IMR-90 (cell line): ENCODE results near the gene CDH2. TPM values are rescaled to one million over a fixed set of nuclear protein-coding genes. Genes with fewer than 3 reads are reported as not detected.
A peak's percentile ranks its signal among the peaks of the same experiment; 100 is the strongest.

Experiments used
- ATAC-seq: fragments of 200-7000 bp; cut with Tn5 transposase; 2 replicates; pipeline ENCODE4 v1.9.1; 2020; ENCODE audit warnings: low read depth, mild to moderate bottlenecking, moderate library complexity
- BruUV-seq: library from RNA; stranded (reverse); fragments of 400-500 nt; replicated peaks from 2 replicates; lab custom pipeline; 2021; lab: Mats Ljungman, UMichigan
- CTCF ChIA-PET: fragments of 300-600 bp; formaldehyde crosslinking; extraction: SDS; loops from one replicate; lab custom pipeline; 2021; ENCODE audit warnings: antibody characterized with exemption; lab: Yijun Ruan, JAX
- POLR2A ChIA-PET: fragments of 300-600 bp; sonication (Branson Sonifier 250); formaldehyde crosslinking; loops from one replicate; lab custom pipeline; 2022; ENCODE audit warnings: antibody characterized with exemption; ENCODE audit not compliant: unreplicated experiment; lab: Charles Lee
- DNase-seq: peaks from one replicate; pipeline ENCODE4 v3.0.0; 2013
- H2AFZ ChIP-seq: replicated peaks from 2 replicates; pipeline ENCODE3; 2013; ENCODE audit warnings: low read length, mild to moderate bottlenecking; ENCODE audit not compliant: poor library complexity
- H2AK5ac ChIP-seq: 2 replicates; pipeline ENCODE4 v1.6.1; 2013; ENCODE audit warnings: low read depth, low read length, inconsistent platforms
- H2AK9ac ChIP-seq: replicated peaks from 2 replicates; pipeline ENCODE3; 2013; ENCODE audit warnings: mild to moderate bottlenecking, low read depth, low read length, moderate library complexity; ENCODE audit not compliant: poor library complexity
- H2BK120ac ChIP-seq: 2 replicates; pipeline ENCODE4 v1.6.1; 2013; ENCODE audit warnings: low read depth, low read length, inconsistent platforms
- H2BK15ac ChIP-seq: 3 replicates; pipeline ENCODE4 v1.6.1; 2013; ENCODE audit warnings: low read depth, low read length, inconsistent platforms
- H2BK20ac ChIP-seq: 2 replicates; pipeline ENCODE4 v1.6.1; 2013; ENCODE audit warnings: low read depth, mild to moderate bottlenecking, inconsistent platforms, low read length, moderate library complexity
- H2BK5ac ChIP-seq: 2 replicates; pipeline ENCODE4 v1.6.1; 2013; ENCODE audit warnings: mild to moderate bottlenecking, low read depth, low read length, inconsistent platforms; ENCODE audit not compliant: poor library complexity, severe bottlenecking
- H3K14ac ChIP-seq: replicated peaks from 2 replicates; pipeline ENCODE4 v1.6.1; 2013; ENCODE audit warnings: low read depth, low read length, inconsistent platforms
- H3K18ac ChIP-seq: 2 replicates; pipeline ENCODE4 v1.6.1; 2013; ENCODE audit warnings: low read depth, low read length, control low read depth
- H3K23ac ChIP-seq: 2 replicates; pipeline ENCODE4 v1.6.1; 2013; ENCODE audit warnings: low read depth, low read length, inconsistent platforms
- H3K27ac ChIP-seq: 2 replicates; pipeline ENCODE4 v1.5.1; 2013; ENCODE audit warnings: mild to moderate bottlenecking, control low read depth, low read length; ENCODE audit not compliant: insufficient read depth
- H3K27me3 ChIP-seq: 2 replicates; pipeline ENCODE4 v1.6.1; 2013; ENCODE audit warnings: low read length; ENCODE audit not compliant: control insufficient read depth, insufficient read depth
- H3K36me3 ChIP-seq: 2 replicates; pipeline ENCODE4 v1.6.1; 2013; ENCODE audit warnings: low read length, mixed read lengths; ENCODE audit not compliant: control insufficient read depth, insufficient read depth
- H3K4ac ChIP-seq: 2 replicates; pipeline ENCODE4 v1.6.1; 2013; ENCODE audit warnings: low read depth, low read length, inconsistent platforms
- H3K4me1 ChIP-seq: 2 replicates; pipeline ENCODE4 v1.6.1; 2013; ENCODE audit warnings: low read length, mixed read lengths; ENCODE audit not compliant: control insufficient read depth, insufficient read depth
- H3K4me2 ChIP-seq: 2 replicates; pipeline ENCODE4 v1.6.1; 2013; ENCODE audit warnings: low read depth, mild to moderate bottlenecking, control low read depth, low read length, moderate library complexity
- H3K4me3 ChIP-seq: 2 replicates; pipeline ENCODE4 v1.5.1; 2013; ENCODE audit warnings: low read depth, mild to moderate bottlenecking, control low read depth, low read length, moderate library complexity; ENCODE audit not compliant: insufficient read depth
- H3K56ac ChIP-seq: 2 replicates; pipeline ENCODE4 v1.6.1; 2013; ENCODE audit warnings: low read length, inconsistent platforms; ENCODE audit not compliant: insufficient read depth; ENCODE audit errors: extremely low read depth
- H3K79me1 ChIP-seq, 2 experiments: 2 replicates each; pipeline ENCODE4 v1.6.1; 2013; ENCODE audit warnings: low read length in 2 of 2, inconsistent platforms in 1 of 2, low read depth in 1 of 2
- H3K9ac ChIP-seq: 2 replicates; pipeline ENCODE4 v1.6.1; 2013; ENCODE audit warnings: low read depth, low read length, control low read depth
- H3K9me1 ChIP-seq: 2 replicates; pipeline ENCODE4 v1.6.1; 2013; ENCODE audit warnings: low read length, inconsistent platforms; ENCODE audit not compliant: insufficient read depth
- H3K9me3 ChIP-seq: 2 replicates; pipeline ENCODE4 v1.6.1; 2013; ENCODE audit warnings: low read length; ENCODE audit not compliant: control insufficient read depth, insufficient read depth
- H4K20me1 ChIP-seq: 2 replicates; pipeline ENCODE4 v1.6.1; 2013; ENCODE audit warnings: low read length, inconsistent platforms; ENCODE audit not compliant: insufficient read depth
- H4K5ac ChIP-seq: 2 replicates; pipeline ENCODE4 v1.6.1; 2013; ENCODE audit warnings: mild to moderate bottlenecking, low read depth, low read length, control low read depth
- H4K8ac ChIP-seq, 2 experiments: 2 replicates each; pipeline ENCODE4 v1.6.1; 2013; ENCODE audit warnings: low read depth in 2 of 2, low read length in 2 of 2, control low read depth in 1 of 2, inconsistent platforms in 1 of 2
- H4K91ac ChIP-seq: 2 replicates; pipeline ENCODE4 v1.6.1; 2013; ENCODE audit warnings: low read depth, low read length, inconsistent platforms; ENCODE audit not compliant: insufficient read depth
- CEBPB ChIP-seq: IDR thresholded peaks from 2 replicates; pipeline ENCODE4 v1.6.1; 2012; ENCODE audit warnings: low read depth, low read length, improper control_type of control experiment
- CHD1 ChIP-seq: IDR thresholded peaks from 2 replicates; pipeline ENCODE4 v1.6.1; 2012; ENCODE audit warnings: low read depth, low read length, improper control_type of control experiment
- CTCF ChIP-seq: conservative IDR thresholded peaks from 2 replicates; pipeline ENCODE4 v1.5.1; 2012; ENCODE audit warnings: mild to moderate bottlenecking, low read depth, low read length, improper control_type of control experiment
- FOS ChIP-seq: fragments of 150-350 bp; IDR thresholded peaks from 2 replicates; pipeline ENCODE4 v1.6.1; 2016; ENCODE audit warnings: low read depth, low read length
- MAFK ChIP-seq: IDR thresholded peaks from 2 replicates; pipeline ENCODE4 v1.6.1; 2012; ENCODE audit warnings: low read depth, low read length, improper control_type of control experiment
- MAZ ChIP-seq: IDR thresholded peaks from 2 replicates; pipeline ENCODE4 v1.6.1; 2012; ENCODE audit warnings: low read depth, mild to moderate bottlenecking, low read length, improper control_type of control experiment, moderate library complexity, borderline replicate concordance
- NFE2L2 ChIP-seq: fragments of 150-350 bp; IDR thresholded peaks from 2 replicates; pipeline ENCODE4 v1.6.1; 2016; ENCODE audit warnings: low read depth, mild to moderate bottlenecking, low read length
- POLR2A ChIP-seq: IDR thresholded peaks from 2 replicates; pipeline ENCODE4 v1.6.1; 2012; ENCODE audit warnings: mild to moderate bottlenecking, low read depth, low read length
- RAD21 ChIP-seq: IDR thresholded peaks from 2 replicates; pipeline ENCODE4 v1.6.1; 2012; ENCODE audit warnings: low read length, improper control_type of control experiment
- RFX5 ChIP-seq: IDR thresholded peaks from 2 replicates; pipeline ENCODE4 v1.8.0; 2012; ENCODE audit warnings: low read depth, mild to moderate bottlenecking, low read length, moderate library complexity
- SMC3 ChIP-seq: fragments of 150-350 bp; IDR thresholded peaks from 2 replicates; pipeline ENCODE4 v1.6.1; 2016; ENCODE audit warnings: low read depth, mild to moderate bottlenecking, antibody characterized with exemption, low read length, moderate library complexity
- USF2 ChIP-seq: fragments of 150-350 bp; IDR thresholded peaks from 2 replicates; pipeline ENCODE4 v1.6.1; 2017; ENCODE audit warnings: mild to moderate bottlenecking, antibody characterized with exemption, low read length, low read depth
- WGBS, 2 experiments: methylation state at CpG; one replicate each; pipeline versions ENCODE4 v1.1.5 to v1.1.7; 2013; ENCODE audit warnings: missing lambda C conversion rate in 2 of 2; ENCODE audit not compliant: insufficient read length in 1 of 2; ENCODE audit errors: extremely low coverage in 2 of 2; 5-methylcytosine and 5-hydroxymethylcytosine counted together
- dilution Hi-C: fragments of 300-500 bp; cut with HindIII; formaldehyde crosslinking; loops from one replicate; pipeline ENCODE4 v1.14.3; 2018; ENCODE audit warnings: low sequenced_read_pairs; ENCODE audit not compliant: unreplicated experiment
- in situ Hi-C: fragments of 300-500 bp; cut with MboI; formaldehyde crosslinking; loops from 3 replicates; pipeline ENCODE4 v1.14.3; 2019; ENCODE audit warnings: low sequenced_read_pairs, inconsistent platforms, mixed read lengths
- intact Hi-C: fragments of 100-400 bp; cut with micrococcal nuclease; formaldehyde crosslinking; loops from 2 replicates; pipeline ENCODE4 v1.10.0; 2022
- polyA plus RNA-seq, 3 experiments: library from polyadenylated mRNA; depleted of rRNA; stranded (reverse); fragments of >200 nt; gene quantifications; 2 replicates each; pipeline ENCODE4 v1.2.3, GENCODE V29; 2012; ENCODE audit warnings: low replicate concordance in 1 of 3
- total RNA-seq: library from RNA; depleted of rRNA; stranded (reverse); fragments of >200 nt; gene quantifications from 2 replicates; pipeline ENCODE4 v1.2.3, GENCODE V29; 2012

CDH2 gene
- total and polyA plus RNA-seq, 2 of the 4 experiments (the other 2 are of a cell fraction) = 55.6 to 111 TPM

- H3K4me1 ChIP-seq = peaks cover 3% of the 10 kb centered on the region; the same call in 1 of the 2 replicates
- WGBS, 2 experiments = 3% methylated on average over 19 of the region's 44 CpGs; no CpG with 5 or more reads in 1 of the 2 experiments
- no peak overlapping the region for H3K14ac ChIP-seq
- H3K9me1 ChIP-seq = 0 out of 2 replicates have a peak, but pooled peaks cover 4% of the 10 kb centered on the region
- no peak overlapping the region for H4K5ac ChIP-seq
- no peak overlapping the region for H2BK120ac ChIP-seq
- no peak overlapping the region for H2BK15ac ChIP-seq
- H3K27me3 ChIP-seq = no peaks in the 10 kb centered on the region
- TF ChIP-seq CEBPB = no peak
- TF ChIP-seq SMC3 = no peak
- no peak for TF ChIP-seq CHD1
- no peak for TF ChIP-seq FOS
- no peak for TF ChIP-seq CTCF
- TF ChIP-seq USF2 = no peak
- no peak for TF ChIP-seq RAD21
- no peak for TF ChIP-seq MAZ
- no peak for TF ChIP-seq RFX5
- no peak for TF ChIP-seq NFE2L2
- no peak for TF ChIP-seq POLR2A
- no peak for TF ChIP-seq MAFK
- ATAC-seq = no peak
- no peak overlapping the region for H2AK5ac ChIP-seq
- no peak overlapping the region for H2BK5ac ChIP-seq
- H3K4ac ChIP-seq = no peak overlapping the region
- peaks cover 22% of the 10 kb centered on the region for H4K20me1 ChIP-seq
- peak overlapping the region; percentile 99 for H3K4me3 ChIP-seq
- peak; percentile 27 for DNase-seq
- H2AK9ac ChIP-seq = peak overlapping the region; percentile 0
- POLR2A ChIA-PET = no interaction called here
- peaks cover 4 to 18% of the 10 kb centered on the region in 2 experiments; a peak in 3 of 4 replicates for H3K79me1 ChIP-seq
- H3K27ac ChIP-seq = peak overlapping the region; percentile 5; the same call in 1 of the 2 replicates
- CTCF ChIA-PET = no interaction called here
- no peaks in the 10 kb centered on the region for H3K36me3 ChIP-seq
- no peak overlapping the region for H2BK20ac ChIP-seq
- in situ Hi-C loops (no loop called here), dilution Hi-C loops (no loop called here), intact Hi-C loops (loop anchor here (2.0 to 10.0 kb wide), 5 partner anchors 64 to 1009 kb away; no protein-coding TSS in a partner anchor)
- peak overlapping the region; percentile 22; the same call in 1 of the 2 replicates for H3K23ac ChIP-seq
- H3K56ac ChIP-seq = peak overlapping the region; percentile 51; the same call in 1 of the 2 replicates
- H3K18ac ChIP-seq = no peak overlapping the region
- 0 out of 4 replicates have a peak overlapping the region, but pooled peaks of 1 of the 2 experiments have one; percentile 8 for H4K8ac ChIP-seq
- peak overlapping the region; percentile 51 for H3K9ac ChIP-seq
- H3K9me3 ChIP-seq = no peaks in the 10 kb centered on the region
- peak overlapping the region; percentile 79 for H2AFZ ChIP-seq
- no peak overlapping the region for H4K91ac ChIP-seq
- BruUV-seq = no TSS peak
- H3K4me2 ChIP-seq = peak overlapping the region; percentile 60
Observed at GRCh38 chr18:28175930-28176697, 816 bp downstream of the CDH2 start.
